Progenitor cell of endocrine pancreas (in vitro differentiated cells): ENCODE measurements around the gene EME1. TPM values are rescaled to one million over a fixed set of nuclear protein-coding genes. Genes with fewer than 3 reads are reported as not detected.
"Not testable (repeated sequence)": the region's sequence is repeated elsewhere in the genome, so short reads cannot be mapped to it uniquely, and the experiment has no call there.

ENCODE experiments used
- DNase-seq: peaks from one replicate; pipeline ENCODE4 v3.0.0; 2021; ENCODE audit warnings: low spot score; ENCODE audit not compliant: unreplicated experiment
- H3K27ac Mint-ChIP-seq: 2 replicates; pipeline ENCODE4 v1.8.0; 2021; ENCODE audit warnings: mild to moderate bottlenecking, moderate library complexity, mixed read lengths
- H3K27me3 Mint-ChIP-seq: 2 replicates; pipeline ENCODE4 v1.8.0; 2021; ENCODE audit warnings: mixed read lengths
- H3K36me3 Mint-ChIP-seq: 2 replicates; pipeline ENCODE4 v1.8.0; 2022; ENCODE audit warnings: mixed read lengths; ENCODE audit not compliant: insufficient read depth
- H3K4me1 Mint-ChIP-seq: 2 replicates; pipeline ENCODE4 v1.8.0; 2021; ENCODE audit warnings: low read depth, mixed read lengths
- H3K4me3 Mint-ChIP-seq: 2 replicates; pipeline ENCODE4 v1.8.0; 2021; ENCODE audit warnings: low read depth, mild to moderate bottlenecking, moderate library complexity, mixed read lengths
- H3K9me3 Mint-ChIP-seq: 2 replicates; pipeline ENCODE4 v1.8.0; 2021; ENCODE audit warnings: low read depth, mixed read lengths
- CTCF ChIP-seq: fragments of 200-600 bp; sonication (generic); IDR thresholded peaks from one replicate; pipeline ENCODE4 v1.5.0; 2021; ENCODE audit warnings: antibody characterized with exemption, mild to moderate bottlenecking; ENCODE audit not compliant: unreplicated experiment
- total RNA-seq: library from RNA; stranded (reverse); gene quantifications from 2 replicates; pipeline ENCODE4 v1.2.1, GENCODE V29; 2021

Gene EME1
- total RNA-seq, 1 donor from 2014 or later = 10.1 TPM

GRCh38 chr17:50397111-50397918, 24.3 kb downstream of the EME1 start, which contains the start of gene LRRC59:
TSS of gene LRRC59 (minus strand) at chr17:50397523. CDS start at chr17:50397317, 206 bp downstream.
- peaks cover 11% of the 10 kb centered on the region for H3K36me3 Mint-ChIP-seq
- DNase-seq = peak; percentile 89
- H3K27me3 Mint-ChIP-seq = no peaks in the 10 kb centered on the region
- H3K4me1 Mint-ChIP-seq = peaks cover 12% of the 10 kb centered on the region
- no peaks in the 10 kb centered on the region for H3K9me3 Mint-ChIP-seq
- H3K4me3 Mint-ChIP-seq = peak within 1 kb of the TSS; percentile 83
- peak within 1 kb of the TSS; percentile 95 for H3K27ac Mint-ChIP-seq
- TF ChIP-seq CTCF = peak; percentile 99

GRCh38 chr17:50397919-50398285, 24.9 kb downstream of the EME1 start:
- Mint-ChIP-seq H3K27ac (peak overlapping the region; percentile 54), H3K4me1 (peaks cover 14% of the 10 kb centered on the region), H3K36me3 (peaks cover 10% of the 10 kb centered on the region), H3K9me3 (no peaks in the 10 kb centered on the region), H3K4me3 (peak overlapping the region; percentile 83), H3K27me3 (no peaks in the 10 kb centered on the region)
- no peak for DNase-seq
- no peak for TF ChIP-seq CTCF

GRCh38 chr17:50398672-50399071, 25.6 kb downstream of the EME1 start:
- peaks cover 18% of the 10 kb centered on the region for H3K4me1 Mint-ChIP-seq
- H3K36me3 Mint-ChIP-seq, H3K4me3 Mint-ChIP-seq: not testable (repeated sequence)

GRCh38 chr17:50399591-50399990, 26.6 kb downstream of the EME1 start:
- not testable (repeated sequence) for H3K36me3 Mint-ChIP-seq, H3K4me3 Mint-ChIP-seq, DNase-seq, H3K9me3 Mint-ChIP-seq, H3K27ac Mint-ChIP-seq, H3K27me3 Mint-ChIP-seq
- peaks cover 20% of the 10 kb centered on the region for H3K4me1 Mint-ChIP-seq

More at GRCh38 chr17:50398672-50399071, 25.6 kb downstream of the EME1 start:
- not testable (repeated sequence) for H3K27ac Mint-ChIP-seq, H3K27me3 Mint-ChIP-seq, H3K9me3 Mint-ChIP-seq, DNase-seq

GRCh38 chr17:50405351-50405750, 32.3 kb downstream of the EME1 start:
- not testable (repeated sequence) for DNase-seq, H3K9me3 Mint-ChIP-seq

GRCh38 chr17:50406578-50406977, 33.5 kb downstream of the EME1 start:
- no peak for DNase-seq
- peaks cover 8% of the 10 kb centered on the region for H3K27me3 Mint-ChIP-seq
- peaks cover 11% of the 10 kb centered on the region for H3K4me1 Mint-ChIP-seq
- H3K36me3 Mint-ChIP-seq = no peaks in the 10 kb centered on the region
- no peak overlapping the region for H3K4me3 Mint-ChIP-seq
- TF ChIP-seq CTCF = no peak
- no peak overlapping the region for H3K27ac Mint-ChIP-seq
- H3K9me3 Mint-ChIP-seq = no peaks in the 10 kb centered on the region

More at GRCh38 chr17:50405351-50405750, 32.3 kb downstream of the EME1 start:
- H3K4me3 Mint-ChIP-seq, H3K27me3 Mint-ChIP-seq, H3K27ac Mint-ChIP-seq, H3K36me3 Mint-ChIP-seq: not testable (repeated sequence)
- peaks cover 11% of the 10 kb centered on the region for H3K4me1 Mint-ChIP-seq

GRCh38 chr17:50407921-50408320, 34.9 kb downstream of the EME1 start:
- DNase-seq = no peak
- no peak for TF ChIP-seq CTCF
- H3K9me3 Mint-ChIP-seq = peaks cover 5% of the 10 kb centered on the region
- no peaks in the 10 kb centered on the region for H3K36me3 Mint-ChIP-seq
- peaks cover 8% of the 10 kb centered on the region for H3K27me3 Mint-ChIP-seq
- H3K4me1 Mint-ChIP-seq = peaks cover 14% of the 10 kb centered on the region
- H3K27ac Mint-ChIP-seq = no peak overlapping the region
- no peak overlapping the region for H3K4me3 Mint-ChIP-seq
